HG03139 (cell line): ENCODE results near the gene TMEM63A.

Source experiments
- ATAC-seq: cut with Tn5 transposase; IDR thresholded peaks from one replicate; pipeline ENCODE4 v1.9.1; 2021; ENCODE audit not compliant: unreplicated experiment

Gene TMEM63A

DNA sequence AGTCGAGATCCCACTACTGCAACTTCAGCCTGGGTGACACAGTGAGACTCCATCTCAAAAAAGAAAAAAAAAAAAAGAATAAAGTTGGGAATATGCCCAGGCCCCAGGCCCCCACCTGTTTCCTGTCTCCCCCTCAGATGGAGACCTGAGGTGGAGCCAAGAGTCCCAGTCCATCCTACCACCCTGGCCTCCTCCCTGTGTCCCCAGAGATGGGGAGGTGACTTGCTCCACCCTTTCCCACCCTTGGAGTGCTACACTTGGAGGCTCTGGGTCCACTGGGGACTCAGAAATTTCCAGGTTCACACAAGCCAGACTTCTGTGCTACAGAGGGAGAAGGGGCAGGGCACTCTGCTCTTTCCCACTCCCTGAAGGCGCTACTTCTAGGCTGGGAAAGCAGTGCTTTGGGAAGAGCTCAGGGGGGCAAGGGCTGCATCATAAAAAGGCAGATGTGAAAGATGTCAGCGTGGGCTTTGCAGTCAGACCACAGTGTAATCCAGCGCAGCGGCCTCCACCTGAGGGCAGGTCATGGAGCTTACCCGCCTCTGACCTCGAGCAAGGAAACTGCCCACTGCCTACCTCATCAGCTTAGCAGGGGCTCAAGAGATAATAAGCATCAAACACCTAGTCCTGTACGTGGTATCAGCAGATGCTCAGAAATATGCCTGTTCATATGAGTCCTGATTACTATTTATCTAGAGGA lies 13.4 kb downstream of the TMEM63A start:
- ATAC-seq = no peak

DNA sequence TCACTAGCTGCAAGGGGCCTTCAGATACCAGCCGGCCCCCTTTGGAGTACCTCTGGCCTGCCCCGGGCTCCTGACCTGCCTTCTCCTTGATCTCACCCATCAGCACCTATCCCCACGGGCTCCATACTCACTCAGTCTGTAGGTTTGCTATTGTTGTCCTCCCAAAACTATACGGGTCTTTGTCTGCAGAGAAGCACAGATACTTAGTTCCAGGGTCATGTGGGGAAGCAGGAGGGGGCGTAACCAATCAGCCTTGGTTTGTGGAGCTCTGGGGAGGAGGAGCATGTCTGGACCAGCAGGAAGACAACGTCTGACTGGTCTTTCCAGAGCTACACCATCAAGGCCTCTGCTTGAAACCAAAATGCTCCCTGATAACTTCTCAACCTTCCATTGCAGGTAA lies 15.2 kb downstream of the TMEM63A start:
- no peak for ATAC-seq

DNA sequence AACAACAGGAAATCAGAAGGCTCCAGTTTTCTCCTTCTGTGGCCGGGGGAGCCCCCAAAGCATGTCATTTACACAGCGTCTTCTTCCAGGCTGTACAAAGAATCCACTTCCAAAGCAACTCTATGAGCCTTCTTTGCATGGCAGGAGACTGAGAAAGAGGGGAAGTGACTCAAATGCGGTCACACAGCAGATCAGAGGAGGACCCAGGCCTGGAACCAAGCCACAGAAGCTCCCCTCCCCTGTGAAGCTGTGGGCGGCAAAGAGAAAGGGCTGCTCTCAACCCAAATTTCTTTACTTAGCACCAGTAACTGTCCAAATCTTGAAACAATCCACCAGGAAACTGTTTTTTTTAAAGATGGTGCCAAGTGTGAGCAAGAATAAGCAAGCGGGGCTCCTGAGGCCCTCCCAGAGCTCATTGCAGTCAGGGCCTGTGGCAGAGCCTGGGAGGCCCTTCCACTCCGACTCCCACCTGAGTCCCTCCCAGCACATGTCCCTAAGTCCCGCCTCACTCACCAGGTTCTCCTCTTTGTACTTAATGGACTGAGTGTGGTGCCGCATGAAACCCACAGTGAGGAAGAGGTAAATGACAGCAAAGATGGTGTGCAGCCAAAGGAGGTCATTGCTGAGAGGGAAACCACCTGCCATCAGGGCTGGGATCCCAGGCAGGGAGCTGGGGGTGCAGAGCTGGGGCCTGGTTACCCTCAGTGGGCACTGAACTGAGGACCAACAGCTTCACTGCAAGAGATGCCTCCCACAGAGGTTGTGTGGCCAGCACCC lies 15.9 kb downstream of the TMEM63A start:
- peak; percentile 68 for ATAC-seq

DNA sequence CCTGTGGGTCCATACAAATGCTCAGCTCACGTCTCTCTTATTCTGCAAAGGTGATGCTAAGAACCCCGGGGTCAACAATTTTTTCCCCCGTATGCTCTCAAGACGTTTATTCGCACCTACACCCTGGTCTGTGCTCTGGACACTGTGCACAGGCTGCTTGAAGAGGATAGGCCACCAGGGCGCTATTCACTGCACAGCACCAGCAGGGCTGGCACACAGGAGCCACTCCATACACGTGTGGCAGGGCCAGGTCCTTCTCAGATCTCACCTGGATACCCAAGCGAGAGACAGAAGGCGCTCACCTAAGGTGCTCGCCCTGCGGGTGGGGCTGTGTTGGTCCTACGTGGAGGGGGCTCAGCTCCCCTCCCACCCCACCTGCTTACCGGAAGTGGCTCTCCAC lies 16.7 kb downstream of the TMEM63A start:
- no peak for ATAC-seq

DNA sequence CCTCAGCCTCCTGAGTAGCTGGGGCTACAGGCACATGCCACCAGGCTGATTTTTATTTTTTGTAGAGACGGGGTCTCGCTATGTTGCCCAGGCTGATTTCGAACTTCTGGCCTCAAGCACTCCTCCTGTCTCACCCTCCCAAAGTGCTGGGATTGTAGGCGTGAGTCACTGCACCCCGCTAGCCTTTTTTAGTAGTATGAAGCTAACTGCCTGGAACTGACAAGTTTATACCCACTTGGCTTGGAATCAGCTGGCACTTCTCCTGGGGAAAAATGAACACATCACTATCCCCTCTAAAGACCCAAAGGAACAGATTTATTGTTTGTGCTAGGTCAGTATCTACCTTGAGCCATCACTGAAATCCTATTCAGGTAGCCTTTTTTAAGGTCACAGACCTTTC lies 19.0 kb downstream of the TMEM63A start:
- ATAC-seq = no peak

DNA sequence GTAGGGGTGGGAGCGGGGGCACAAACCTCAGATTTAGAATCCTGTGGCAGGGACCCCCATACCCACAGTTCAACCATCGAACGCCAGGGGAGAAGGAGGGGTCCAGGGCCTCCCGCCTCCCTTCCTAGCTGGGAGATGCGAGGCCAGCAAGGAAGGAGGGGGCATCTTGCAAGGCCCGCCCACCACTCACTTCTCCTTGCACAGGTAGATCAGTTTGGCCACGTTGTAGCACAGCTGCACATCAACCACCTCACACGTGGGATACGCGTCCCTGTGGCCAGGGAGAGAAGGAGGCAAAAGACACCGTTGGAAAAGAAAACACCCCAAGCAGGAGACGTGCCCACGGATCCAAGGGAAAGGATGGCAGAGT lies 19.6 kb downstream of the TMEM63A start:
- no peak for ATAC-seq

DNA sequence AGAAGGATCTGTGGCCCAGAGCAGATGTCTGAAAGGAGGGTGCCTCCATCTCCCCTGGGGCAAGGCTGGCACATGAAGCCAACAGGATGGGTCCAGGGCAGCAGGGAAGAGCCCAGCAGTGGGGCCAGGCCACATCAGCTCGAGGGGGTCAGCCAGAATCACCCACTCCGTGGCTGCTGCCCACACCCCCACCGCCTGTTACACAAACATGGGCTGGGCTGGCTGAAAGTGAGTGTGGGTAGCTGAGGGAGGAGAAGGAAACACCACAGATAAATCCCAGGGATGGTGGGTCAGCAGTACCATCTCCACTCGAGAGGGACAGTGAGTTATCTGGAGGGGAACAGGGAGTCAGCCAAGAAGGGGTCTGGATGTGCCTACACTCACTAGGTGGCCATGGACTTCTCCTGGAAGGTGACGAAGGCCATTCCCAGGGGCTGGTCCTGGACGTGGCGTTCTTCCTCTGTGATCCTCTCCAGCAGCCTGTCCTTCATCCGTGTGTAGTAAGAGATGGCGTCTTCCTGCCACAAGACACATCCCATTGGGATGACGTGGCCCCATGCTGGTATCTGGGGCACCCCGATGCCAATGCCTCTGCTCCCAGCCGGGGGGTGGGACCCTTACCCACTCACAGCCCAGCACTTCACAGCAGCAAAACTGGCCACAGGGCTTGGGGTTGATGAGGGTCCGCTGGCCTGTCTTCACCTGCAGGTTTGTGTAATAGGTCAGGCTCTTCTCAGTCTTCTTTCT lies 20.2 kb downstream of the TMEM63A start:
- ATAC-seq = no peak

DNA sequence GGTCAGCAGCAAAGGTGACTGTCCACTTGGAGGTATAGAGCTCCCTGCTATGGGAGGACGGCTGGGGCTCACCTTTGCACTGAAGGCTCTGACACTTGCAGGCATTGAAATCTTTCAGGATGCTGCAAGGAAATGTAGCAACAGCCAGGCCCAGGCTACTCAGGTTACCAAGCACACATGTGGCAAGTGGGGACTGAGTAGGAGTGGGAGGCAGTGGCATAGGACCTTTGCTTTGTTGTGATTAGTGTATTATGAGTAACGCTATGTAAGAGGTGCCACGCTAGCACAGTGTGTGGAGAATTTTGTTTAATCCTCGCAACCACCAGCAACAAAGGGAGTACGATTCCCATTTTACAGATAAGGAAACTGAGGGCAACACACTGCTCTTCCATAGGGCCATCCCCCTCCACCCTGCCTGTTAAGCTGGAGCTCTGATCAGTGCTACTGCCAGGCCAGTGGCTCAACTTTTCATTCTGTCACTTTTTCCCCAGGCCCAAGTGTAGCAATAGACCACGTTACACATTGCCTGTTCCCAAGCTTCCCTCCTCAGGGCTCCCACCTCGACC lies 21.2 kb downstream of the TMEM63A start:
- no peak for ATAC-seq

DNA sequence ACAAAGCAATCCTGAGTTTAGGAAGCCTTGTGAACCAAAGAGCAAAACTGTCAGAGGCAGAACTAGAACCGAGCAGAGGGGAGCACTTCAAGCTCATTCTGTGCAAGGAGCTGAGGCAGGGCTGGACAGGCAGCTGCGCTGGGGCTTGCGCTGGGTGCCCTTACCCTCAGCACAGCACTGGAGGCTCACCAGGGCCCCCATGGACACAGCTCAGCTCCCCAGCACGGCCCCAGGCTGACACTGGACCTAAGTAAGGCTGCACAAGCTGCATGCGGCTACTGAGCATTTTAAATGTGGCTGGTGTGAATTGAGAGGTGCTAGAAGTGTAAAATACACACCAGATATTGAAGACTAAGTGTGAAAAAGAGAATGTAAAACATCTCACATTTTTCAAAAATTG lies 22.1 kb downstream of the TMEM63A start:
- ATAC-seq = no peak

DNA sequence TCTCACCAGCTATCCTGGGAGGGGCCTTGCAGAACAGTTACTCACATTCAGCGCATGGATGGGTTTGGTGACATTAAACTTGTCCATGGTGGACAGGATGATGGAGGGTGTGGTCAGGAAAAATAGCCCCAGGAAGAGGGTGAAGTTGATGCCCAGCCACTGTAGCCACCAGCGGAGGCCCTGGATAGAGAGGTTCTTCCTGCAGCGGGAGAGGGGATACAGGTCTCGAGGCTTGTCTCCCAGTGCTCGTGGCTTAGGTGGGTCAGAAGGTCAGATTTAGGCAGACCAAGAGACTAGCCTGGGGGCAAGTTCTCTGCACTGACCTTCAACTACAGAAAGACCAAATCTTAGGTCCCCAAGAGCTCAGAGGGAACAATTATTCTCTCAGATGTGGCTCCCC lies 23.0 kb downstream of the TMEM63A start:
- no peak for ATAC-seq

DNA sequence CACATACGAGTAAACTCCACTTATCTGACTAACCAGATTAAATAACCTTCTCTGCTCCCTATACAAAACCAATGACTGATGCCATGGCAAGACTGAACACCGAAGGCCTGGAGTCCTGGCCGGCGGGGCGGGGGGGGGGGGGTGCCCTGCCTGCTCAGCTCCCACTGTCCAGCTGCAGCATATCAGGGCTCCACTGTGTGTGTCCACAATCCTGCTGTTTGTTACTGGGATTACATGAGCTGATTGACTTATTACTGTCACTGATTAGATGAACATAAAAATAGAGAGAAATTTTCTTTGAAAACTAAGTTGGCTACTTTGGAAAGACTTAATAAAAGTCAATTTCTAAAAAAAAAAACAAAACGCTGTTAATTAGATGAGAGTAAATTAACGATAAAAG lies 24.9 kb downstream of the TMEM63A start:
- no peak for ATAC-seq

DNA sequence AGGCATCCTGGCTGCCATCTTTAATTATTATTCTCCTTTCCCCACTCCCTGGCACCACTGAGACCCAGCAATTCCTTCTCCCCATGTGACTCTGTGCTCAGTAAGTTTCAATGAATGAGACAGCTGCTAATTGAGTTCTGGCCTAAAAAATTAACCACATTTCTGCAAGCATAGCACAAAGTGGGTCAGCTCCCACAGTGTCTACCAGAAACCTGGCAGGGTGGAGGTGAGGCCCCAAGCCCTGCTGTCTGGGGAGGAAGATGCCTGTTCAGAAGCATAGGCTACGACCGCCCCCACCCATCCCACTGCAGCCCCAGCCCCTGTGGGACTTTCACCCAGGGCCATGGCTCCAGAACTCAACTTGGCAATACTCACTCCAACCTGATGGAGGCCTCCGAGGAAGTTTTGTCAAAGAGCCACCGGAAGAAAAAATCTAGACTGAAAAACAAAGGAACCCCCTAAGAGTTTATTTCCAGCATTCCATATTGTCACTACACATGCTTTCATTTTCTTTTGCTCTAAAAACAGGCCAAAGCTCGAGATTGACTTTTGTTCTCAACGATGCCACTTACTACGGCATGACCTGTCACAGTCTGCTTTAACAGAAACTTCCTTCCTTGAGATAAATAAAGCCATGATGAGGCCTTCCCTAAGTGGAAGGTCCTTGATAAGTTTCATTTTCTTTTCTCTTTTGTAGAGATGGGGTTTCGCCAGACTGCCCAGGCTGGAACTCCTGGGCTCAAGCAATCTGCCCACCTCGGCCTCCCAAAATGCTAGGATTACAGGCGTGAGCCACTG lies 26.5 kb downstream of the TMEM63A start:
- no peak for ATAC-seq

DNA sequence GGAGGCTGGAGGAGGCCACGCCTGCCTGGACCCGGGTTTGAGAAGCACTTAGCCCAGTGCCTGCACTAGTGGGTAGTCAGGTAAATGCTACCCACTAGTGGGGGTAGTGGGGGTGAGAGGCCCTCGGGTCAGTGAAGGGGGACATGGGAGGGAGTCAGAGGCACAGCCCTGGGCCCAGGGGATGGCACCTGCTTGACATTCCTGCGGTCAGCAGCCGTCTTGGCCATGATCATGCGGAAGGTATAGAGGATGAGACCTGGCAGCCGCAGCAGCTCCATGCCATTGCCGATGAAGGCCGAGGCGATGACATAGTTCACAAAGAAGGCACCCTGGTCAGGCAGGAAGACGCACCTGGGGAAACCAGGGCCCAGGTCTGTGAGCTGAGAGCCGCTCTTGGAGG lies 28.7 kb downstream of the TMEM63A start:
- ATAC-seq = no peak

DNA sequence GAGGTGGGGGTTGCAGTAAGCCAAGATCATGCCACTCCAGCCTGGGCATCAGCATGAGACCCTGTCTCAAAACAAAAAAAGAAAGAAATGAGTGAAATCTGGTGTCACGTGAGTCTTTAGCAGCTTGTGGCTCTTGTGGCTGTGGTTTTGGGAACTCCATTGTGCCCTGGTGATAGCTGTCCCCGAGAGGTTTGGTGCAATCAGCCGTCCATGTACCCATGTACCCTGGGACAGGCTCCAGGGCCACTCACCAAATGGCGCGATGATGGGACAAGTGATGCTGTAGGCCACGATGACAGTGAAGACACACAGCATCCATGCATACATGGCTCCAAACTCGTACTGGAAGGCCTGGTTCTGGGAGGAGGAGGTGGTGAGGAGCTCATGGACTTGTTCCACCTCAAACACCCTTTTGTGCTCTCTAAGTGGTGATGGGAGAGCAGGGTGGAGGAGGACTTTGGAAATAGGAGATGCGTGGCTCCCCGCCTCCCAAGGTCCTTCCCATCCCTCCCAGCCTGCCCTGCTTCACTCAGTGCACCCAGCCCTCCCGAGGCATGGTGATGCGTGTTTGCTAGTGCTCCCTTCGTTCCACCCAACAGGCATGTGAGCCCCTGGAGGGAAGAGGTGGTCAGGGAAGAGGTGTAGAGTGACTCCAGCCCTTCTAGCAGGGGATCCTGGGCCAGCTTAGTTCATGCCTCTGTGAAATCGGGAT lies 29.6 kb downstream of the TMEM63A start:
- ATAC-seq = no peak

DNA sequence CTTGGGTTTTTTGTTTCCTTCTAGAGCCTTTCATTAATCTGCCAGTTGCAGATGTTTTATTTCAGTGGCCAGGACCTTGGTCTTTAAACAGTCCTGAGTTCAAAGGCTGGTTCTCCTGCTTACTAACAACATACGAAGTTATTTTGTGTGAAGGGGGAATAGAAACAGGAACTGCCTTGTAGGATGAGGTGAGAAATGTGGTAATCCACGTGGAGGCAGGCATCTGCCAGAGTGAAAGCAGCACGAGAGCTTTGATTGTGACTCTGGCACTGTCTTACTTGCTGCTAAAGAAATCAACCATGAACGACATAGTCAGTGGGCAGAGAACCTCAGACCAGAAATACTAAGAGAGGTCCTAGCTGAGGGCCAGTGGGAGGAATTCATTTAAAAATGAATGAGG lies 30.4 kb downstream of the TMEM63A start:
- ATAC-seq = peak; percentile 40

DNA sequence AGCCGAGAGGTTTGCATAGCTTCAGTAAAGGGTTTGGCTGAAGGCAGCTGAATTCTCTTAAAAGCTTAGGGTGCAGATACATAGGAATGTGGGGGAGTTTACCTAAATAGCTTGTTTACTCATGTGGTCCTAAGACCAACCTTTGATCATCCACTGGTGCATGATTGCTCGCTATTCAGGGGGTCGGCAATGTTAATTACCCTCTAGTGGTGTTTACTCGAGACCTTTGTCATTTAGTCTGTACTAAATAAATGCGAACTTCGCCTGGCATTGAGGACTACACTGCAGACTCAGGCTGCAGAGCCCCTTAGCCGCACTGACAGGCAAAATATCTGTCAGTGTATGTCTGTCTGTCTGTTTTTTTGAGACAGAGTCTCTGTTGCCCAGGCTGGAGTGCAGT lies 31.8 kb downstream of the TMEM63A start:
- ATAC-seq = no peak

DNA sequence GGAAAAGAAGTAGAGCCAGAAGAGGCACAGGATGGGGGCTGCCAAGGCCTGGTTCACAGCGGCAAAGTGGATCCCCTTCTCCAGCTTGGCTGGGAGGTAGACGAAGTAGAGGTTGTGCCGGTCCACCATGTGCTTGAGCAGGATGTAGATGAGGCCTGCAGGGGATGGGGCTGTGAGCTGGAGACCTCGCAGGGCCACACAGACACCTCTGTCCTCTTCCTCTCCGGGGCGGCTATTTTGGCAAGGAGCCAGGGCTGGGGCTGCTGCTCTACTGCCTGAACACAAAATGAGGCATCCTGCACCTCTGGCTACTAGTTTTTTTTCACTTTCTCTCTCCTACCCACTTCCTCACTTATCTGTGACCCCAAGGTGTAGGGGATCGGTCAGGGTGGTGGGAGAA lies 32.3 kb downstream of the TMEM63A start:
- ATAC-seq = no peak

DNA sequence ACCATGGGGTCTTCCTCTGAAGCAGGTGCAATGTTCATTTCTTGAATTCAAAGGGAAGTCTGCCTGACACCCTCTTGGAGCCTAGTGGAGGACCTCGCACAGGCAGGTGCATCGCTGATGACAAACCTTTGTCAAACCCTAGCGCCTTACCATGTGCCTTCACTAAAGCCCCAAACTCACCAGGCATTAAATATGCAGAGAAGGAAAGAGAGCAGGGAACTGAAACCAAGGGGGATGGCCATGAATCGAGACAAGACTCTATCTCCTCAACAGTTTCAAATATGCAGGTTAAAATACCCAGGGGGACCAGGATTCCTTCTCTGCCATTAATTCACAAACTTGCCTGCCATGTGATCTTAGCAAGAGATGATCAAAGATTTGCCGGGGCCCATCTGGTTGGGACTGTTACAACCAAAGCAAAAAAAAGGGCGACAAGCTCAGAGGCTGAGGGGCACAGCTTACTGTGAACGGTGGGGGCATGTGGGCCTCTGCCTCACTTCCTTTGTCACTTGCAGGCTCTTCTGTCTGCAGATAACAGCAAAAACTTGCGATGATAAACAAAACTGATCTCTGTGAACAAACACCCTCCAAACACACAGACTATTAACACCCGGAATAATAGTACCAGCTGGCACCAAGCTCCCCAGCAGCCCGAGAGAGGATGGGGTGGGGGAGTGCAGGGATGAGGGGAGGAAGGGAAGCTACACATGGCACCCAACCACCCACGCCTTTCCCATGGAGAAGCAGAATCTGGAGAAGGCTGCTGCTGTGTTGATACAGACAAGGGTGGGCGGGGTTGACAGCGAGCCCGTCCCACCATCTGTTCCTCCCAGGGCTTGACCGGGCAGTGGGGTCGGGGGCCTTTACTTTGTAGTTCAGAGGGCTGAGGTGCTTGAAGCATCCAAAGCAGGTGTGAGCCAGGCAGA lies 33.9 kb downstream of the TMEM63A start:
- ATAC-seq = peak; percentile 53

DNA sequence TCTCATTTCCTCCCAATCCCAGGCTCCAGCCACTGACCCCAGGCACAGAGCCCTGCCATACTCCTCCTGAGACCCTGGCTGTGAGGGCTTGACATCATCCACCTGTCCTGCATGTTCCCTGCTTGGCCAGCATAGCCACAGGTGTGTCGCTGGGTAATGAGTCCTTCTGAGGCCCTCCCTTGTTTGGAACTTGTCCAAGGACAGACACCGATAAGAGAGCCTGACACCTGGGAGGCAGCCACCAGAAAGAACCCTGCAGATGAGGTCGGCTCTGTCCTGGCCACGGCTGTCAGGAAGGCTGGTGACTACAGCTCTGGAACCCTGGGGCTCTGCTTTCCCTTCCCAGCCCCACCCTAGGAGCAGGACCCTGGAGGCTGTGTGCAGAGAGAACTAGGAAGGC lies 34.6 kb downstream of the TMEM63A start:
- no peak for ATAC-seq
